WTC11 (cell line): ENCODE measurements around the gene SH3BP4. TPM values are rescaled to one million over a fixed set of nuclear protein-coding genes. Genes with fewer than 3 reads are reported as not detected.

Source experiments
- ATAC-seq: fragments of 200-7000 bp; cut with Tn5 transposase; 2 replicates; pipeline ENCODE4 v1.10.0; 2021; ENCODE audit warnings: mild to moderate bottlenecking, moderate library complexity
- CTCF ChIA-PET: fragments of 300-600 bp; sonication (Branson Sonifier 250); formaldehyde crosslinking; loops from one replicate; lab custom pipeline; 2021; ENCODE audit warnings: antibody characterized with exemption; lab: Charles Lee
- POLR2A ChIA-PET: fragments of 350-600 bp; sonication (Branson Sonifier 250); formaldehyde crosslinking; loops from one replicate; lab custom pipeline; 2021; ENCODE audit warnings: antibody characterized with exemption; lab: Charles Lee
- DNase-seq: peaks from one replicate; pipeline ENCODE4 v3.0.0; 2021; ENCODE audit warnings: low spot score
- H3K27ac Mint-ChIP-seq: 2 replicates; pipeline ENCODE4 v1.8.0; 2021; ENCODE audit warnings: mixed read lengths
- H3K27me3 Mint-ChIP-seq: 2 replicates; pipeline ENCODE4 v1.8.0; 2021; ENCODE audit warnings: low read depth, mild to moderate bottlenecking, moderate library complexity, mixed read lengths
- H3K36me3 Mint-ChIP-seq: 2 replicates; pipeline ENCODE4 v1.8.0; 2021; ENCODE audit warnings: mixed read lengths
- H3K4me1 Mint-ChIP-seq: 2 replicates; pipeline ENCODE4 v1.8.0; 2022; ENCODE audit warnings: mixed read lengths
- H3K4me3 Mint-ChIP-seq: 2 replicates; pipeline ENCODE4 v1.8.0; 2021; ENCODE audit warnings: mild to moderate bottlenecking, moderate library complexity, mixed read lengths
- H3K9me3 Mint-ChIP-seq: 2 replicates; pipeline ENCODE4 v1.8.0; 2021; ENCODE audit warnings: mixed read lengths
- ATF1 ChIP-seq: sonication (generic); formaldehyde crosslinking; IDR thresholded peaks from 2 replicates; pipeline ENCODE4 v1.8.1; 2023; ENCODE audit warnings: mild to moderate bottlenecking, moderate library complexity, missing genetic modification reagents
- ERG ChIP-seq: fragments of 250-450 bp; sonication (Bioruptor Pico); IDR thresholded peaks from 2 replicates; pipeline ENCODE4 v1.8.0; 2021; ENCODE audit warnings: mild to moderate bottlenecking
- FOXP1 ChIP-seq: sonication (generic); formaldehyde crosslinking; IDR thresholded peaks from 2 replicates; pipeline ENCODE4 v1.8.0; 2022; ENCODE audit warnings: missing genetic modification reagents, mild to moderate bottlenecking, moderate library complexity, borderline replicate concordance
- GRHL2 ChIP-seq: fragments of 250-450 bp; sonication (Bioruptor Pico); IDR thresholded peaks from 2 replicates; pipeline ENCODE4 v1.8.0; 2022; ENCODE audit warnings: mild to moderate bottlenecking, moderate library complexity; ENCODE audit not compliant: insufficient replicate concordance, severe bottlenecking
- JAZF1 ChIP-seq: fragments of 250-450 bp; sonication (Bioruptor Pico); IDR thresholded peaks from 2 replicates; pipeline ENCODE4 v1.9.0; 2021; ENCODE audit warnings: moderate library complexity, mild to moderate bottlenecking, inconsistent platforms
- JUN ChIP-seq: sonication (generic); formaldehyde crosslinking; IDR thresholded peaks from 2 replicates; pipeline ENCODE4 v1.8.0; 2023; ENCODE audit warnings: mild to moderate bottlenecking, missing genetic modification reagents
- NR3C1 ChIP-seq: sonication (generic); formaldehyde crosslinking; conservative IDR thresholded peaks from 2 replicates; pipeline ENCODE4 v1.8.1; 2023; ENCODE audit warnings: low read depth, mild to moderate bottlenecking, missing genetic modification reagents
- OVOL2 ChIP-seq: fragments of 250-450 bp; sonication (Bioruptor Pico); IDR thresholded peaks from 2 replicates; pipeline ENCODE4 v1.9.0; 2021; ENCODE audit warnings: mild to moderate bottlenecking, borderline replicate concordance
- PREB ChIP-seq: sonication (generic); formaldehyde crosslinking; IDR thresholded peaks from 2 replicates; pipeline ENCODE4 v1.8.1; 2022; ENCODE audit warnings: mild to moderate bottlenecking, missing genetic modification reagents, moderate library complexity, borderline replicate concordance
- PRRX2 ChIP-seq: fragments of 250-450 bp; sonication (Bioruptor Pico); IDR thresholded peaks from 2 replicates; pipeline ENCODE4 v1.8.0; 2021; ENCODE audit warnings: mild to moderate bottlenecking
- SP1 ChIP-seq: sonication (generic); formaldehyde crosslinking; conservative IDR thresholded peaks from 2 replicates; pipeline ENCODE4 v1.8.1; 2022; ENCODE audit warnings: missing genetic modification reagents
- TCF7 ChIP-seq: sonication (generic); formaldehyde crosslinking; IDR thresholded peaks from 2 replicates; pipeline ENCODE4 v1.8.0; 2022; ENCODE audit warnings: mild to moderate bottlenecking, low read depth, missing genetic modification reagents, moderate library complexity
- TP53 ChIP-seq: sonication (generic); formaldehyde crosslinking; IDR thresholded peaks from 2 replicates; pipeline ENCODE4 v1.8.1; 2023; ENCODE audit warnings: mild to moderate bottlenecking, missing genetic modification reagents
- ZNF138 ChIP-seq: sonication (generic); formaldehyde crosslinking; conservative IDR thresholded peaks from 2 replicates; pipeline ENCODE4 v1.8.1; 2022; ENCODE audit warnings: mild to moderate bottlenecking, moderate library complexity, missing genetic modification reagents
- ZNF416 ChIP-seq: fragments of 250-450 bp; sonication (Bioruptor Pico); IDR thresholded peaks from 2 replicates; pipeline ENCODE4 v1.9.0; 2021; ENCODE audit warnings: mild to moderate bottlenecking, inconsistent platforms
- ZNF423 ChIP-seq: fragments of 250-450 bp; sonication (Bioruptor Pico); IDR thresholded peaks from 2 replicates; pipeline ENCODE4 v2.1.2; 2022; ENCODE audit warnings: mild to moderate bottlenecking, moderate library complexity
- ZNF532 ChIP-seq: fragments of 250-450 bp; sonication (Bioruptor Pico); IDR thresholded peaks from 2 replicates; pipeline ENCODE4 v1.9.0; 2021; ENCODE audit warnings: mild to moderate bottlenecking, borderline replicate concordance
- total RNA-seq: library from RNA; stranded (reverse); gene quantifications from 3 replicates; pipeline ENCODE4 v1.2.3, GENCODE V29; 2021
- TF ChIP-seq, protein P1 (sequence below): sonication (generic); formaldehyde crosslinking; IDR thresholded peaks from 2 replicates; pipeline ENCODE4 v1.8.1; 2023; ENCODE audit warnings: mild to moderate bottlenecking, missing genetic modification reagents, moderate library complexity
- TF ChIP-seq, protein P2 (sequence below): sonication (generic); formaldehyde crosslinking; IDR thresholded peaks from 2 replicates; pipeline ENCODE4 v1.8.0; 2022; ENCODE audit warnings: mild to moderate bottlenecking, missing genetic modification reagents

The SH3BP4 gene
- total RNA-seq, 1 experiment from 2014 or later = 44.4 TPM

GRCh38 chr2:234982096-234982834 lies 30.4 kb downstream of the SH3BP4 start:
- CTCF ChIA-PET = interaction anchor here (1.5 to 1.6 kb wide), 2 partner anchors 14 to 23 kb away, joined by 4 to 5 read pairs; no protein-coding TSS in a partner anchor
- peaks cover 11% of the 10 kb centered on the region for H3K9me3 Mint-ChIP-seq
- H3K27me3 Mint-ChIP-seq = no peaks in the 10 kb centered on the region
- TF ChIP-seq ZNF532 (CRISPR knock-in tag) (no peak), PREB (no peak), PRRX2 (no peak)
- TF ChIP-seq, all 79 proteins: peak for 0
- no peak for ATAC-seq
- Mint-ChIP-seq H3K4me3 (peak overlapping the region; percentile 14; the same call in 1 of the 2 replicates), H3K4me1 (peaks cover 76% of the 10 kb centered on the region), H3K36me3 (peaks cover 19% of the 10 kb centered on the region), H3K27ac (peak overlapping the region; percentile 86)
- POLR2A ChIA-PET = interaction anchor here (0.5 to 1.2 kb wide), 2 partner anchors 9 to 268 kb away, joined by 5 to 6 read pairs; no protein-coding TSS in a partner anchor
- no peak for DNase-seq

DNA sequence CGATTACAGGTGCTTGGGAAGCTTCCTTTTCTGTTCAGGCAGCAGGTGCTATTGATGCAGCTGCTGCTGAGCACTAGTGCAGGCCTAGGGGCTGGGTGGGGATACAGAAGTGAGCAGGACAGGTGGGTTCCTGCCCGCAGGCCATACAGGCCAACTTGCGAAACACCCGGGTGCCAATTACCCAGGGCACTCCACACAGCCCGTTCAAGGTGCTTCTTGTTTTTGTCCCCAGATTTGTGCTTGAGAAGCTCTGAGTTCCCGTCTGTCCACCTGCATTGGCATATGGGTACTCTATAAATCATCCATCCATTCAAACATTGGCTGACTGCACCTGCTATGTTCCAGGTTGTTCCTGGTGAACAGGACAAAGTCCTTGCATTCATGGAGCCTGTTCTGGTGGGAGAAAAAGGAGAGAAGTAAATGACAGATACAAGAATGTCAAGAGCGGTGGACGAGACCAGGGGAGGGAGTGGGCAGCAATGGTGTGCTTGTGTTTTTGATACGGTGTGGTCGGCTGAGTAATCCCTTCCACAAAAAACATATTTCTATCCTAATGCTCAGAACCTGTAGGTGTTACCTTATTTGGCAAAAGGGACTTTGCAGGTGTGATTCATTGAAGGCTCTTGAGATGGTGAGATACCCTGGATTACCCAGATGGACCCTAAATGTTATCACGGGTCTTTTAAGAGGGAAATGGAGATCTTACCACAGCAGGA lies 31.4 kb downstream of the SH3BP4 start:
- no peaks in the 10 kb centered on the region for H3K27me3 Mint-ChIP-seq
- H3K27ac Mint-ChIP-seq = peak overlapping the region; percentile 86
- DNase-seq = no peak
- ChIA-PET POLR2A (no interaction called here), CTCF (interaction anchor here (0.8 to 1.5 kb wide), 4 partner anchors 13 to 134 kb away, joined by 3 to 5 read pairs (median 4); no protein-coding TSS in a partner anchor)
- TF ChIP-seq TCF7 = no peak
- no peak for TF ChIP-seq ERG (CRISPR knock-in tag)
- no peak for TF ChIP-seq JUN
- no peak for TF ChIP-seq JAZF1
- no peak for TF ChIP-seq ZNF138 (CRISPR knock-in tag)
- TF ChIP-seq ZNF416 (CRISPR knock-in tag) = no peak
- no peak for TF ChIP-seq ATF1
- TF ChIP-seq, protein P1, sequence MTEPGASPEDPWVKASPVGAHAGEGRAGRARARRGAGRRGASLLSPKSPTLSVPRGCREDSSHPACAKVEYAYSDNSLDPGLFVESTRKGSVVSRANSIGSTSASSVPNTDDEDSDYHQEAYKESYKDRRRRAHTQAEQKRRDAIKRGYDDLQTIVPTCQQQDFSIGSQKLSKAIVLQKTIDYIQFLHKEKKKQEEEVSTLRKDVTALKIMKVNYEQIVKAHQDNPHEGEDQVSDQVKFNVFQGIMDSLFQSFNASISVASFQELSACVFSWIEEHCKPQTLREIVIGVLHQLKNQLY = no peak
- no peak for TF ChIP-seq SP1
- TF ChIP-seq TP53 (CRISPR knock-in tag) = no peak
- no peak for TF ChIP-seq PREB
- TF ChIP-seq, protein P2, sequence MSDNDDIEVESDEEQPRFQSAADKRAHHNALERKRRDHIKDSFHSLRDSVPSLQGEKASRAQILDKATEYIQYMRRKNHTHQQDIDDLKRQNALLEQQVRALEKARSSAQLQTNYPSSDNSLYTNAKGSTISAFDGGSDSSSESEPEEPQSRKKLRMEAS (CRISPR knock-in tag) = no peak
- no peak for TF ChIP-seq FOXP1 (CRISPR knock-in tag)
- no peak for TF ChIP-seq OVOL2 (CRISPR knock-in tag)
- TF ChIP-seq NR3C1 = no peak
- TF ChIP-seq ZNF423 (CRISPR knock-in tag) = no peak
- no peak for TF ChIP-seq GRHL2 (CRISPR knock-in tag)
- no peak overlapping the region for H3K4me3 Mint-ChIP-seq
- ATAC-seq = no peak
- peaks cover 25% of the 10 kb centered on the region for H3K36me3 Mint-ChIP-seq
- H3K4me1 Mint-ChIP-seq = peaks cover 80% of the 10 kb centered on the region
- H3K9me3 Mint-ChIP-seq = peaks cover 17% of the 10 kb centered on the region
